Activated gamma-delta T cell (primary cell): ENCODE measurements around the gene PRADC1.
"Not testable (repeated sequence)": the region's sequence is repeated elsewhere in the genome, so short reads cannot be mapped to it uniquely, and the experiment has no call there.

Experiments used
- DNase-seq: peaks from one replicate; lab custom pipeline; 2025; lab: John Stamatoyannopoulos, UW

Gene PRADC1

DNA sequence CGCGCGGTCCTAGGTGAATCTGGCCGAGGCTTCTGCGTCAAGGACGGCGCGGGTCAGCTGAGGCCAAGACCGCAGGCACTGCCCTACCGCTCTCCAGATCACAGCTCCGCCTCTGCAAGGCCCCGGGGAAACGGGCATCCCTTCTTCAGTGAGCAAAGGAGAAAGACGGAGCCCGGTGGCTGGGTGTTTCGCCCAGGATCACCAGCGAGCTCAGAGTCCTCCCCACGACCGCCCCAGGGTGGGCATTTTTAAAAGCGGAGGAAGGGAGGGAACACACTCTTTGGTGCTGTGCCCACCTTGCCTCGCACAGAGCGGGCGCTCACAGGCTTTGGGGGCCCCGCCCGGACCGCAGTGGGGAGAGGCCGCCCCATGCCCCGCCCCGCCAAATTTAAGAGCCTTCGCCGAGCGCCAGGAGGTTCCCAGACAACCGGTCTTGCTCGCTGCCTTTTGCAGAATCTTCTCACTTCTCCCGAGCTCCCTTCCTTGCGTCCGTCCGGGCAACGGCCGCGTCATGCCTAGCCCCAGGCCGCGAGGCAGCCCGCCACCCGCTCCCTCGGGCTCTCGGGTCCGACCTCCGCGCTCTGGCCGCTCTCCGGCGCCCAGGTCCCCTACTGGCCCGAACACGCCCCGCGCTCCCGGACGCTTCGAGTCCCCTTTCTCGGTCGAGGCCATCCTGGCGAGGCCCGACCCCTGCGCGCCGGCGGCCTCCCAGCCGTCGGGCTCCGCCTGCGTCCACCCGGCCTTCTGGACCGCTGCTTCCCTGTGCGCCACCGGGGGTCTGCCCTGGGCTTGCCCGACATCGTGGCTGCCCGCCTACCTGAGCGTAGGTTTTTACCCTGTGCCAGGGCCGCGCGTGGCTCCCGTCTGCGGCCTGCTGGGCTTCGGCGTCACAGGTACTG, 30.6 kb downstream of the PRADC1 start, which contains the start of gene NOTO:
TSS of gene NOTO (plus strand) at position 419 of the 899 bp plus-strand sequence. CDS start at position 512, 93 bp downstream.
- DNase-seq: no peak

DNA sequence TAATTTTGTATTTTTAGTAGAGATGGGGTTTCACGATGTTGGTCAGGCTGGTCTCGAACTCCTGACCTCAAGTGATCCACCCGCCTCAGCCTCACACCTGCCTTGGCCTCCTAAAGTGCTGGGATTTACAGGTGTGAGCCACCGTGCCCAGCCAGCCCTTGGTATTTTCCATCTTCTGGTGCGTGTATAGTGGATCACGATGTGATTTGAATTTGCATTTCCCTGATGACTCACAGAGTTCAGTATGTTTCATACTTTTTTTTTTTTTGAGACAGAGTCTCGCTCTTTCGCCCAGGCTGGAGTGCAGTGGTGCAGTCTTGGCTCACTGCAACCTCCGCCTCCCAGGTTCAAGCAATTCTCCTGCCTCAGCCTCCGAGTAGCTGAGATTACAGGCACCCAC, 32.8 kb downstream of the PRADC1 start:
- not testable (repeated sequence) for DNase-seq

GRCh38 chr2:73197579-73197978, 35.5 kb downstream of the PRADC1 start:
- DNase-seq: no peak

DNA sequence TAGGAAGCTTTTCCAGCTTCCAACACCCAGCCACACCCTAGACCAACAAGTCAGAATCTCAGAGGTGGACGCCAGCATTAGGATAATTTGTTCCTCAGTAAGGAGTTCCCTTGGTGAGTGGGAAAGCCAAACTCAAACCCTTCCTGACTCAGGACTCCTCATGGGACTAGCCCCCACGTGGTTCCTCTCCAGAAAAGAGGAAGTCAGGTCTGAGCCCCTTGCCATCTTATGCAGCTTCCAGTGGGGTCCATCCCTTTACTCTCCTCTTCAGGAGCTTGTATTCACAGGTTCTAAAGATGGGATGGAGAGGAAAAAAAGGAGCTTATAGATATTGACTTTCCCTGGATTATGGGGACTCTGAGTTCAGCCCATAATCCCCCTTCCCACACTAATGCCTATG, 45.5 kb downstream of the PRADC1 start:
- DNase-seq: no peak

DNA sequence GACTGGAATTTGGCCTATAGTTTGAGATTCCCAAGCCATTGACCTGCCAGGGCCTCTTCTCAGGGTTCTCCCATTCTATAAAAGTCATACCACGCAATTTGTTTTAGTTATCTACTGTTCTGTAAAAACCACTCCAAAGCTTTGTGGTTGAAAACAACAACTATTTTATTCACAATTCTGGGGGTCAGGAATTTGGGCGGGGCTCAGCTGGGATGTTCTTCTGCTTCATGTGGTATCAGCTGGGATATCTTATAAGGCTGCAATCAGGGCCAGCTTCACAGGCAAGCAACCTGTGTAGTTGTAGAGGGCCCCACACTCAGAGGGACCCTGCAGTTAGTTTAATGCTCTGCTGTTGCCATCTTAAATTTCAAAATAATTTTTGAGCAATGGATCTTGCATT, 47.1 kb downstream of the PRADC1 start:
- DNase-seq: no peak
